Neural progenitor cell (in vitro differentiated cells): ENCODE measurements around the gene NDUFS8.

Source experiments
- CTCF ChIP-seq: fragments of 200-600 bp; sonication (generic); IDR thresholded peaks from 2 replicates; pipeline ENCODE4 v1.5.1; 2017; ENCODE audit warnings: antibody characterized with exemption, mild to moderate bottlenecking
- EZH2phosphoT487 ChIP-seq: fragments of 200-600 bp; sonication (generic); IDR thresholded peaks from 2 replicates; pipeline ENCODE4 v1.6.1; 2017; ENCODE audit warnings: antibody characterized with exemption

GRCh38 chr11:68053117-68053516 is 22.6 kb downstream of the NDUFS8 start:
- no peak for TF ChIP-seq CTCF
- no peak for TF ChIP-seq EZH2phosphoT487
